Activated CD4-positive, alpha-beta T cell treated with anti-CD3 and anti-CD28 coated beads, Interleukin-2, amount 10 ng/mL, durations not matched to agents 7 days and 5 days (primary cell): ENCODE measurements around the gene OMA1. TPM values are rescaled to one million over a fixed set of nuclear protein-coding genes. Genes with fewer than 3 reads are reported as not detected.
"Not testable (repeated sequence)": the region's sequence is repeated elsewhere in the genome, so short reads cannot be mapped to it uniquely, and the experiment has no call there.

ENCODE experiments used
- CTCF ChIA-PET: fragments of 350-600 bp; sonication (Branson Sonifier 250); formaldehyde crosslinking; loops from one replicate; lab custom pipeline; 2021; ENCODE audit warnings: antibody characterized with exemption; lab: Charles Lee
- POLR2A ChIA-PET: fragments of 350-600 bp; sonication (Branson Sonifier 250); formaldehyde crosslinking; loops from one replicate; lab custom pipeline; 2021; ENCODE audit warnings: antibody characterized with exemption; lab: Charles Lee
- DNase-seq: peaks from one replicate; pipeline ENCODE4 v3.0.0-alpha.2; 2020
- H3K27ac Mint-ChIP-seq: one replicate; pipeline ENCODE4 v1.8.0; 2021; ENCODE audit warnings: mild to moderate bottlenecking, moderate library complexity, mixed read lengths
- H3K27me3 Mint-ChIP-seq: one replicate; pipeline ENCODE4 v1.8.0; 2021; ENCODE audit warnings: mixed read lengths
- H3K36me3 Mint-ChIP-seq: one replicate; pipeline ENCODE4 v1.8.0; 2021; ENCODE audit warnings: low read depth, mixed read lengths
- H3K4me1 Mint-ChIP-seq: one replicate; pipeline ENCODE4 v1.8.0; 2021; ENCODE audit warnings: mixed read lengths
- H3K4me3 Mint-ChIP-seq: one replicate; pipeline ENCODE4 v1.8.0; 2021; ENCODE audit warnings: mild to moderate bottlenecking, moderate library complexity, mixed read lengths
- H3K9me3 Mint-ChIP-seq: one replicate; pipeline ENCODE4 v1.8.0; 2021; ENCODE audit warnings: mixed read lengths
- total RNA-seq, 2 experiments: library from RNA; stranded (reverse); gene quantifications; one replicate each; pipeline ENCODE4 v1.2.3, GENCODE V29; 2021

The OMA1 gene
- total RNA-seq, 2 experiments from 2014 or later = 19.1 to 23.5 TPM

DNA sequence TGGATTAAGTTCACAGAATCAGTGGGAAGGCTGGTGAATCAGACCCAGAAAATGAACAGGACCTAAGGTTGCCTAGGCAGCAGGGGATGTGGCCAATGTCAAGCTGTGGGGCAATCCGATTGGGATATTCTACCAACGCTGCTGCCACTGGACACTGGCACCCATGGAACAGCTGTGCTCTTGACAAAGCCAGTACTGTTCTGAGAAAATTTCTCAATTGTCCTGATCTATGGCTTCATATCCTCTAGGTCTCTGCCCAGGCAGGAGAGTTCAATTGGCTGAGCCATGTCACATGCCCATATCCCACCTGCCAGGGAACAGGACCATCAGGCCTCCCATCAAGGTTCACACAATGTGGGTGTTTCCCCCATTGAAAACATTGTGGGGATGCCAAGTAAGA lies 24.3 kb upstream of the OMA1 start:
- H3K36me3 Mint-ChIP-seq = no peaks in the 10 kb centered on the region
- peaks cover 20% of the 10 kb centered on the region for H3K4me1 Mint-ChIP-seq
- no peaks in the 10 kb centered on the region for H3K9me3 Mint-ChIP-seq
- DNase-seq = no peak
- no peak overlapping the region for H3K4me3 Mint-ChIP-seq
- ChIA-PET CTCF (no interaction called here), POLR2A (no interaction called here)
- peaks cover 80% of the 10 kb centered on the region for H3K27me3 Mint-ChIP-seq
- H3K27ac Mint-ChIP-seq = no peak overlapping the region

DNA sequence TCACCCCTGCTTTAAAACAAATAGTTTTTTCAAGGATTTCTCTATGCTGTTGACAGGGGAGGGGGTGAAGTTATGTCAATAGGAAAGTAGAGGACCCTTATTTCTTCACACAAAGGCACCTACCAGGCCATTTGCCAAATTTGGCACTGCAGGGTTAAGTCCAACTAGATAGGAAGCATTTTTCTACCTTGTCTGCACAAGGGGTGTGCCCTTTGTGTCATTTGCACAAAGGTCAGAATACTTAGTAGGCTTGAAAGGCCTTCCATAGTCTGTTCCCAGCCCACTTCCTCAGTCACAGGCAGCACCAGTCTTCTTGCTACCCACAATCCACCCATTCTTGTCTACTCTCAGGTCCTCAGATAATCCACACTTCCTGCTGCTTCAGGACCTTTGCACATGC lies 23.6 kb upstream of the OMA1 start:
- Mint-ChIP-seq H3K36me3 (no peaks in the 10 kb centered on the region), H3K4me1 (peaks cover 17% of the 10 kb centered on the region), H3K27ac (no peak overlapping the region), H3K9me3 (no peaks in the 10 kb centered on the region), H3K4me3 (no peak overlapping the region), H3K27me3 (peaks cover 78% of the 10 kb centered on the region)
- no peak for DNase-seq
- ChIA-PET CTCF (interaction anchor here (0.7 kb wide), 1 partner anchor 15 kb away, joined by 3 read pairs; no protein-coding TSS in a partner anchor), POLR2A (no interaction called here)

- peaks cover 13% of the 10 kb centered on the region for H3K4me1 Mint-ChIP-seq
- no peaks in the 10 kb centered on the region for H3K9me3 Mint-ChIP-seq
- H3K27ac Mint-ChIP-seq = no peak overlapping the region
- H3K27me3 Mint-ChIP-seq = peaks cover 70% of the 10 kb centered on the region
- no peak overlapping the region for H3K4me3 Mint-ChIP-seq
- H3K36me3 Mint-ChIP-seq = no peaks in the 10 kb centered on the region
- CTCF ChIA-PET = interaction anchor here (1.1 to 1.6 kb wide), 2 partner anchors 23 to 84 kb away, joined by 3 to 5 read pairs; partner anchors contain the start of gene OMA1
- POLR2A ChIA-PET = interaction anchor here (0.6 kb wide), 1 partner anchor 20 kb away, joined by 4 read pairs; no protein-coding TSS in a partner anchor
- no peak for DNase-seq
Measured at GRCh38 chr1:58568911-58569310, 22.4 kb upstream of the OMA1 start.

DNA sequence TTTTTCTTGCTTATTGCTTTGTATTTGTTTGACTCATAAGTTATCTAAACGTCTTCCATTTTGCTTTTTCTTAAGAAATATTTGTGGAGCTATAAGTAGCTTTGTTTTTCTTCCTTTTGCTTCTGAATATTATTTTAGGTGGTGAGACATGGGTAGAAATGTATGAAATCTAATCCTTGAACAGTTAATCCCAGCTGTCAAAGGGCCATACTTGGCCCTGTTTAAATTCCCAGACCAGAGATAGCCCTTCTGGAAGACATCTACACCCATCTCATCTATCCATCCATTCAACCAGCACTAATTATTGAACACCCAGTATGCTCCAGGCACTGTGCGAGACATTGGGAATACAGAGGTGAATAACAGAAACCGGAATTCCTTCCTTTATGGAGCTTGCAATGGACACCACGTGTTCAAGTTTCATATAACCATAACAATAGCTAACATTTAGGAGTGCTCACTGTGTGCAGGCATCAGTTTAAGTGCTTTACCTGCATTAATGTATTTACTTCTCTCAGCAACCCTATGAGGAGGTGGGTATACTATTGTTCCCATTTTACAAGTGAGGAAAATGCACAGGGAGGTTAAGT lies 21.8 kb upstream of the OMA1 start:
- Mint-ChIP-seq H3K4me3 (no peak overlapping the region), H3K4me1 (peaks cover 7% of the 10 kb centered on the region), H3K36me3 (no peaks in the 10 kb centered on the region), H3K9me3 (no peaks in the 10 kb centered on the region), H3K27me3 (peaks cover 70% of the 10 kb centered on the region), H3K27ac (no peak overlapping the region)
- DNase-seq = no peak
- ChIA-PET POLR2A (interaction anchor here (0.6 kb wide), 2 partner anchors 20 to 27 kb away, joined by 4 to 8 read pairs; no protein-coding TSS in a partner anchor), CTCF (interaction anchor here (1.1 to 1.6 kb wide), 2 partner anchors 22 to 84 kb away, joined by 3 to 5 read pairs; partner anchors contain the start of gene OMA1)

- Mint-ChIP-seq H3K4me3 (no peak overlapping the region), H3K27me3 (peaks cover 68% of the 10 kb centered on the region), H3K9me3 (no peaks in the 10 kb centered on the region), H3K36me3 (no peaks in the 10 kb centered on the region), H3K27ac (no peak overlapping the region), H3K4me1 (no peaks in the 10 kb centered on the region)
- no peak for DNase-seq
- ChIA-PET POLR2A (no interaction called here), CTCF (interaction anchor here (0.5 kb wide), 1 partner anchor 1125 kb away, joined by 3 read pairs; no protein-coding TSS in a partner anchor)
Measured at GRCh38 chr1:58566339-58566738, 19.8 kb upstream of the OMA1 start.

DNA sequence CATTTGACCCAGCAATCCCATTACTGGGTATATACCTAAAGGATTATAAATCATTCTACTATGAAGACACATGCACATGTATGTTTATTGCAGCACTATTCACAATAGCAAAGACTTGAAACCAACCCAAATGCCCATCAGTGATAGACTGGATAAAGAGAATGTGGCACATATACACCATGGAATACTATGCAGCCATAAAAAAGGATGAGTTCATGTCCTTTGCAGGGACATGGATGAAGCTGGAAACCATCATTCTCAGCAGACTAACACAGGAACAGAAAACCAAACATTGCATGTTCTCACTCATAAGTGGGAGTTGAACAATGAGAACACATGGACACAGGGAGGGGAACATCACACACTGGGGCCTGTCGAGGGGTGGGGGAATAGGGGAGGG lies 17.2 kb upstream of the OMA1 start:
- H3K9me3 Mint-ChIP-seq, H3K27ac Mint-ChIP-seq, H3K4me1 Mint-ChIP-seq, POLR2A ChIA-PET, DNase-seq, CTCF ChIA-PET, H3K36me3 Mint-ChIP-seq, H3K4me3 Mint-ChIP-seq: not testable (repeated sequence)
- H3K27me3 Mint-ChIP-seq = peaks cover 58% of the 10 kb centered on the region

DNA sequence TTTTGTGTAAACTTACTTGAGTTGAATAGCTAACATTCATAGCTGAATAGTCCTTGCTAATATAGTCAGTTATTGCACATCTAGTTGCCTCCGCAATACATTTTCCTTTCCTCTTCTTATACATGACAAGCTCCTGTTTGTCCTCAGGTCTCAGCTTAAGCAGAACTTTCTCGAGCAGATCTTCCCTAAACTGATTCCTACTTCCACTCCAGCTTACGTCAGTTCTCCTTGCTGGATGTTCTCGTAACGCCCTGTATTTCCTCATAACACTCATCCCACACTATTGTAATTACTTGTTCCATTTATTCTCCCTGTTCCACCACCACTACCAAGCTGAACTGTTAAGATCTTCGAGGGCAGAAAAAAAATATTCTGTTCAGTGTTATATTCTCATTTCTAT lies 15.1 kb upstream of the OMA1 start:
- H3K4me3 Mint-ChIP-seq = no peak overlapping the region
- CTCF ChIA-PET = interaction anchor here (1.2 to 2.1 kb wide), 2 partner anchors 10 to 15 kb away, joined by 4 to 7 read pairs; partner anchors contain the start of gene OMA1
- H3K9me3 Mint-ChIP-seq = peaks cover 3% of the 10 kb centered on the region
- H3K36me3 Mint-ChIP-seq = no peaks in the 10 kb centered on the region
- H3K27me3 Mint-ChIP-seq = peaks cover 48% of the 10 kb centered on the region
- H3K27ac Mint-ChIP-seq = no peak overlapping the region
- POLR2A ChIA-PET = no interaction called here
- DNase-seq = no peak
- H3K4me1 Mint-ChIP-seq = no peaks in the 10 kb centered on the region

- CTCF ChIA-PET = no interaction called here
- peaks cover 3% of the 10 kb centered on the region for H3K9me3 Mint-ChIP-seq
- POLR2A ChIA-PET = no interaction called here
- peaks cover 27% of the 10 kb centered on the region for H3K27me3 Mint-ChIP-seq
- no peaks in the 10 kb centered on the region for H3K36me3 Mint-ChIP-seq
- H3K4me3 Mint-ChIP-seq = no peak overlapping the region
- DNase-seq = no peak
- no peaks in the 10 kb centered on the region for H3K4me1 Mint-ChIP-seq
- no peak overlapping the region for H3K27ac Mint-ChIP-seq
Measured at GRCh38 chr1:58555393-58555792, 8.9 kb upstream of the OMA1 start.

DNA sequence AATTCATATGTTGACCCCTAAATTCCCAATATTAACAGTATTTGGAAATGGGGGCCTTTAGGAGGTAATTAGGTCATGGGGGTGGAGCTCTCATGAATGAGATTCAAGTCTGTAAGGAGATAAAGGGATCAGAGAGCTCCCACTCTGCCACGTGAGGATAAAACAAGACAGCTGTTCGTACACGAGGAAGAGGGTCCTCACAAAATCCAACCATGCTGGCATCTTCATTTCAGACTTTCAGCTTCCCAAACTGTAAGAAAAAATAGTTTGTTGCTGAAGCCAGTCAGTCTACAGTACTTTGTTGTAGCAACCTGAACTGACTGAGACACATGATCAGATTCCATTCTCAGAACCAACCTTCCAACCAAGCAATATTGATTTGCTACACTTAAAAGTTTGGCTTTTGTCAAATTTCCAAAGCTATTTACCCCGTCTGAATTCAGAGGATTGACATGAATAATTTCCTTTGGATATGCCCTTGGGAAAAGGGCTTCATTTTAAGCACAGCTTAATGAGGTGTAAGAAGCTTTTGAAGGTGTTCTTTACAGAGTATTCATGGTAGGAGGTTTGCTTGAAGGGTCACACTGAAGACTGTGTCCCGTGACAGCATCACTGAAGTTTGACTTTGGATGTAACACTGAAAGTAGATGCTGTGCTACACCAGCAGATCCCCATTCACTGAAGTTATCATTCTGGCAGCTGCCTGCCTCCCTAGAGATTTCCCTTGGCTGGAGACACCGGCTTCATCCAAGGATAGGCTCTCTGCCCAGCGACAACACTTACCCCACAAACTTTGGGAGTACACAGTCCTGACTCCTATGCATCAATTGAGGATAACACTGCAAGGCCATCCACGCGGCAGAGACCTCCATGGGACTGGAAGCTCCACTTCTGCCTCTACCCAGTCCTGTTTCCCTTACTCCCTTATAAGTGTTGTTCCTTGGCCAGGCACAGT lies 4.9 kb upstream of the OMA1 start:
- no peaks in the 10 kb centered on the region for H3K36me3 Mint-ChIP-seq
- H3K4me1 Mint-ChIP-seq = peaks cover 6% of the 10 kb centered on the region
- no peak overlapping the region for H3K4me3 Mint-ChIP-seq
- CTCF ChIA-PET = interaction anchor here (0.6 to 1.1 kb wide), 2 partner anchors 10 to 750 kb away, joined by 4 read pairs; no protein-coding TSS in a partner anchor
- H3K27ac Mint-ChIP-seq = no peak overlapping the region
- DNase-seq = no peak
- POLR2A ChIA-PET = no interaction called here
- H3K27me3 Mint-ChIP-seq = peaks cover 25% of the 10 kb centered on the region
- H3K9me3 Mint-ChIP-seq = no peaks in the 10 kb centered on the region

DNA sequence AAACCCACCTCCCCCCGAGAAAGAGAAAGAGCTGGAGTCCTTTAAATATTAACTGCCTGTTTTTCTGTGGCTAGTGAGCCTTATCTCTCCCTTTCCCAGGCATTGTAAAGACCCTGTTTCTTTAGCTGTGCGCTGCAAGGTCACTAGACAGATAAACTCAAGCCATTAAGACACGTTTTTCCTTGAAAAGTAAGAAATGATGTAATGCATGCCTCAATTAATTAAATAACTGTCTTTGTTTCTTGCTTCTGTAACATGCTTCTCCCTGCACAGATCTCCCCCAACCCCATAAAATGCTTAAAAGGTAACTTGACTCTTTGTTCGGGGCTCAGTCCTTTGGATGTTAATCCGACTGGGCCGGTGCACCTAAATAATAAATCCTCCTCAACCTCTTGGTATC lies 2.8 kb upstream of the OMA1 start:
- H3K4me3 Mint-ChIP-seq, POLR2A ChIA-PET, DNase-seq, H3K9me3 Mint-ChIP-seq, H3K27ac Mint-ChIP-seq, H3K36me3 Mint-ChIP-seq: not testable (repeated sequence)
- Mint-ChIP-seq H3K27me3 (peaks cover 14% of the 10 kb centered on the region), H3K4me1 (peaks cover 18% of the 10 kb centered on the region)
- CTCF ChIA-PET = interaction anchor here (0.8 kb wide), 1 partner anchor 13 kb away, joined by 3 read pairs; no protein-coding TSS in a partner anchor

GRCh38 chr1:58548371-58548770 lies 1.8 kb upstream of the OMA1 start:
- Mint-ChIP-seq H3K9me3 (no peaks in the 10 kb centered on the region), H3K27me3 (peaks cover 11% of the 10 kb centered on the region), H3K36me3 (no peaks in the 10 kb centered on the region), H3K4me1 (peaks cover 18% of the 10 kb centered on the region), H3K27ac (no peak overlapping the region), H3K4me3 (no peak overlapping the region)
- ChIA-PET POLR2A (interaction anchor here (0.5 kb wide), 1 partner anchor 128 kb away, joined by 3 read pairs; no protein-coding TSS in a partner anchor), CTCF (interaction anchor here (3.2 kb wide), 1 partner anchor 32 kb away, joined by 23 read pairs; no protein-coding TSS in a partner anchor)
- DNase-seq = no peak

DNA sequence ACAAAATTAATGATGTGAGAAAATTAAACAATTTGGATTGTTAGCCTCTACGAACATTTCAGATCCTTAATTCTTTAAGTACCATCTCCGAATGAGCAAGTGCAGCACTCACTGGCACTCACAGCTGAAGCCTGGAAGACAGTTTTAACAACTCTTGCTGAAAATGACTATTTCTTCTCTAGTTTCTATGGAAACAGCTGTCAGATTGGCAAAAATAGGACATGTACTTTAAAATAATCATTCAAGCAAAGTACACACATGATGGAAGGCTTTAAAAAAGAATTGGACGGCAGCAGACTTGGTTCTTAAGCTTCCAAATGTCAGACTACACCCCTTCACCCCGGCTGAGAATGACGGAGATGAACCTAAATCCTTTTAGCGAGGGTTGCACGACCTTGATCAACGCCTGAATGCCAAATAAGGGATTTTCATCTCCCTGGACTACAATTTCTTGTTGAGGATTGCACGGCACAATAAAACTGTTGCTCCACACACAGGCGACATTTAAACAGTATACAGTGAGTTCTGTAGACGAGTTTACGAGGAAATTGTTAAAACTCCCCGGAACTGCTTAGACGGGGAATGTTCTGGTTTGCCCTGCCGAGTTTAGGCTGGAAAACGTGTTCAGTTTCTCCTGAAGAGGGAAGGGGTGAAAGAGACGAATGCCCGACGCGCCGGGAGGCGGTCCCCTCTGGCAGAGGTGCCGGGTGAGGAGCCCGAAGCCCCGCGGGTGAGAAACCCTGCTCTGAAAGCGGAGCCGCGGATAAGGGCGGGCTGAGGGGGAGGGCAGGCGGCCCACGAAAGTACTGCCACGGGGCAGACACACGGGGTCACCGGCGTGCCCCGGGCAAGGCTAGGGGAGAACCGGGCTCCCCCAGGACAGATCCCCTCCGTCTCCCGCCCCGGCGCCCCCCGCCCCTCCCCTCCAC lies 671 bp downstream of the OMA1 start:
- POLR2A ChIA-PET = interaction anchor here (1.2 kb wide), 1 partner anchor 30 kb away, joined by 4 read pairs; no protein-coding TSS in a partner anchor
- peak overlapping the region; percentile 84 for H3K4me3 Mint-ChIP-seq
- H3K9me3 Mint-ChIP-seq = no peaks in the 10 kb centered on the region
- H3K27ac Mint-ChIP-seq = peak overlapping the region; percentile 95
- peaks cover 18% of the 10 kb centered on the region for H3K4me1 Mint-ChIP-seq
- H3K36me3 Mint-ChIP-seq = no peaks in the 10 kb centered on the region
- peak; percentile 78 for DNase-seq
- CTCF ChIA-PET = interaction anchor here (0.6 to 3.2 kb wide), 13 partner anchors 7 to 209 kb away, joined by 3 to 23 read pairs (median 6); no protein-coding TSS in a partner anchor
- peaks cover 8% of the 10 kb centered on the region for H3K27me3 Mint-ChIP-seq
